HepG2 (cell line): ENCODE results near the gene YPEL3. TPM values are rescaled to one million over a fixed set of nuclear protein-coding genes. Genes with fewer than 3 reads are reported as not detected.
A peak's percentile ranks its signal among the peaks of the same experiment; 100 is the strongest.

Experiments used
- CBFB ChIP-seq: sonication (generic); formaldehyde crosslinking; IDR thresholded peaks from 2 replicates; pipeline ENCODE4 v1.4.0; 2020; ENCODE audit warnings: missing genetic modification reagents
- DPF2 ChIP-seq: sonication (generic); formaldehyde crosslinking; IDR thresholded peaks from 2 replicates; pipeline ENCODE4 v1.4.0; 2020; ENCODE audit warnings: mild to moderate bottlenecking, low read depth, missing genetic modification reagents, borderline replicate concordance
- FIP1L1 ChIP-seq: fragments of 200-400 bp; formaldehyde crosslinking; IDR thresholded peaks from 2 replicates; pipeline ENCODE4 v1.6.1; 2018; ENCODE audit warnings: low read depth, mild to moderate bottlenecking, low read length, moderate library complexity, borderline replicate concordance; ENCODE audit not compliant: insufficient read depth
- FOXP1 ChIP-seq, 2 experiments: fragments of 450-650 bp in 1 of 2; IDR thresholded peaks; 2 replicates each; pipeline ENCODE4 v1.6.1; 2017 to 2018; ENCODE audit warnings: antibody characterized with exemption in 1 of 2
- HMG20B ChIP-seq: conservative IDR thresholded peaks from 2 replicates; pipeline ENCODE4 v1.6.1; 2016; ENCODE audit warnings: missing genetic modification reagents, missing compliant biosample characterization
- MBNL3 ChIP-seq: fragments of 250-450 bp; sonication (Bioruptor Pico); conservative IDR thresholded peaks from 2 replicates; pipeline ENCODE4 v1.8.0; 2022; ENCODE audit warnings: mild to moderate bottlenecking, inconsistent platforms
- MIER2 ChIP-seq: IDR thresholded peaks from 2 replicates; pipeline ENCODE4 v1.6.1; 2016; ENCODE audit warnings: missing biosample characterization, missing genetic modification reagents
- NFE2 ChIP-seq: sonication (generic); formaldehyde crosslinking; IDR thresholded peaks from 2 replicates; pipeline ENCODE4 v1.4.0; 2020; ENCODE audit warnings: missing genetic modification reagents
- ZNF564 ChIP-seq: sonication (generic); formaldehyde crosslinking; IDR thresholded peaks from 2 replicates; pipeline ENCODE4 v1.8.1; 2023; ENCODE audit warnings: mild to moderate bottlenecking, missing genetic modification reagents
- polyA plus RNA-seq, 8 experiments: library from polyadenylated mRNA; depleted of rRNA in 3 of 8; stranded (reverse) in 7 of 8; unstranded in 1 of 8; fragments of >200 nt; fragmentation: Illumina TruSeq in 4 of 8; extraction: Trizol in 4 of 8; gene quantifications; 2 replicates each; pipeline versions ENCODE4 v1.2.1 to v1.2.3, GENCODE V29; 2011 to 2016; ENCODE audit warnings: low read depth in 4 of 8, missing spikeins in 1 of 8, mixed read lengths in 1 of 8; ENCODE audit not compliant: insufficient read depth in 1 of 8
- total RNA-seq, 5 experiments: library from RNA; depleted of rRNA; stranded (reverse); fragments of >200 nt; fragmentation: Illumina TruSeq; extraction: Trizol; gene quantifications; 2 replicates each; pipeline ENCODE4 v1.2.3, GENCODE V29; 2016; ENCODE audit warnings: low read depth in 1 of 5
- TF ChIP-seq, protein P1 (sequence below), 2 experiments: fragments of 450-650 bp in 1 of 2; sonication (generic) in 1 of 2; formaldehyde crosslinking in 1 of 2; IDR thresholded peaks; 2 replicates each; pipeline versions ENCODE4 v1.6.1 to v1.8.0; 2016 to 2022; ENCODE audit warnings: antibody characterized with exemption in 1 of 2, mild to moderate bottlenecking in 1 of 2, missing genetic modification reagents in 1 of 2
- TF ChIP-seq, protein P2 (sequence below): sonication (generic); formaldehyde crosslinking; IDR thresholded peaks from 2 replicates; pipeline ENCODE4 v1.4.0; 2020; ENCODE audit warnings: mild to moderate bottlenecking, missing genetic modification reagents, borderline replicate concordance
- TF ChIP-seq, protein P3 (sequence below): sonication (generic); formaldehyde crosslinking; IDR thresholded peaks from 2 replicates; pipeline ENCODE4 v1.5.1; 2020; ENCODE audit warnings: mild to moderate bottlenecking, missing genetic modification reagents, moderate library complexity

YPEL3 gene
- total and polyA plus RNA-seq, 2 of the 13 experiments (the other 11 are each of a cell fraction or from before 2014, with no cell fraction given), result 5.4 to 47.0 TPM

DNA sequence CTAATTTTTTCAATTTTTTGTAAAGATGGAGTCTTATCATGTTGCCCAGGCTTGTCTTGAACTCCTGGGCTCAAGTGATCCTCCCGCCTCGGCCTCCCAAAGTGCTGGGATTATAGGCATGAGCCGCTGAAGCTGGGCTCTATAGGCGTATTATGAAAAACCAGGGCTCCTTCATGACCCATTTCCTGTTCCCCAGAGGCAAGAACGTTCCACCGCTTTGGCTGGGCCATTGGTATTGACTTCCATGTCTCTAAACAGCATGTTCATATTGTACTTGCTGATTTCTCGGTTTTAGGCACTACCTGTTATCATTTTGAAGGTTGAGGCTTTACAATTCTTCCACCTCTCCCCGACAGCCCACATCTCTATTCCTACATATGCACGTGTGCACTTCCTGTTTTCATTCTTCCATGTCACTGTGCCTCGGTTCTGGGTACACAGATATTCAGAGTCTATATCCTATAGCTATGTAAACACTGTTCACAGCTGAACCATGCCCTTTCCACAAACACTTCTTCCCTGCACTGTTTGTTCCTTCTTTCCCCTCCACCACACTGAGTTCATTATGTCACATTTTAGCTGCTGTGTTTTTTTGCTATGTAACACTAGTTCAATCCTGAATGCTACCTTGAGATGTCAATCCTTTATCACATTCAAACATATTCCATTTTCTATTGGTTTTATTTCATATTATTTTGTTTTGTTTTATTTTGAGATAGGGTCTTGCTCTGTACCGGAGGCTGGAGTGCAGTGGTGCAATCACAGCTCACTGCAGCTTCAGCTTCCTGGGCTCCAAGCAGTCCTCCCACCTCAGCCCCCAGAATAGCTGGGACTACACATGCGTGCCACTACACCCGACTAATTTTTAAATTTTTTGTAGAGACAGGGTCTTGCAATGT is 43.8 kb upstream of the YPEL3 start (continued):
- TF ChIP-seq, protein P1, sequence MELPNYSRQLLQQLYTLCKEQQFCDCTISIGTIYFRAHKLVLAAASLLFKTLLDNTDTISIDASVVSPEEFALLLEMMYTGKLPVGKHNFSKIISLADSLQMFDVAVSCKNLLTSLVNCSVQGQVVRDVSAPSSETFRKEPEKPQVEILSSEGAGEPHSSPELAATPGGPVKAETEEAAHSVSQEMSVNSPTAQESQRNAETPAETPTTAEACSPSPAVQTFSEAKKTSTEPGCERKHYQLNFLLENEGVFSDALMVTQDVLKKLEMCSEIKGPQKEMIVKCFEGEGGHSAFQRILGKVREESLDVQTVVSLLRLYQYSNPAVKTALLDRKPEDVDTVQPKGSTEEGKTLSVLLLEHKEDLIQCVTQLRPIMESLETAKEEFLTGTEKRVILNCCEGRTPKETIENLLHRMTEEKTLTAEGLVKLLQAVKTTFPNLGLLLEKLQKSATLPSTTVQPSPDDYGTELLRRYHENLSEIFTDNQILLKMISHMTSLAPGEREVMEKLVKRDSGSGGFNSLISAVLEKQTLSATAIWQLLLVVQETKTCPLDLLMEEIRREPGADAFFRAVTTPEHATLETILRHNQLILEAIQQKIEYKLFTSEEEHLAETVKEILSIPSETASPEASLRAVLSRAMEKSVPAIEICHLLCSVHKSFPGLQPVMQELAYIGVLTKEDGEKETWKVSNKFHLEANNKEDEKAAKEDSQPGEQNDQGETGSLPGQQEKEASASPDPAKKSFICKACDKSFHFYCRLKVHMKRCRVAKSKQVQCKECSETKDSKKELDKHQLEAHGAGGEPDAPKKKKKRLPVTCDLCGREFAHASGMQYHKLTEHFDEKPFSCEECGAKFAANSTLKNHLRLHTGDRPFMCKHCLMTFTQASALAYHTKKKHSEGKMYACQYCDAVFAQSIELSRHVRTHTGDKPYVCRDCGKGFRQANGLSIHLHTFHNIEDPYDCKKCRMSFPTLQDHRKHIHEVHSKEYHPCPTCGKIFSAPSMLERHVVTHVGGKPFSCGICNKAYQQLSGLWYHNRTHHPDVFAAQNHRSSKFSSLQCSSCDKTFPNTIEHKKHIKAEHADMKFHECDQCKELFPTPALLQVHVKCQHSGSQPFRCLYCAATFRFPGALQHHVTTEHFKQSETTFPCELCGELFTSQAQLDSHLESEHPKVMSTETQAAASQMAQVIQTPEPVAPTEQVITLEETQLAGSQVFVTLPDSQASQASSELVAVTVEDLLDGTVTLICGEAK (IDR thresholded peaks at IDR 0.05), result no peak
- TF ChIP-seq, protein P1 (CRISPR knock-in tag; IDR thresholded peaks at IDR 0.05), result 0 out of 2 replicates have a peak, but pooled peaks have one; percentile 21
- TF ChIP-seq, protein P2, sequence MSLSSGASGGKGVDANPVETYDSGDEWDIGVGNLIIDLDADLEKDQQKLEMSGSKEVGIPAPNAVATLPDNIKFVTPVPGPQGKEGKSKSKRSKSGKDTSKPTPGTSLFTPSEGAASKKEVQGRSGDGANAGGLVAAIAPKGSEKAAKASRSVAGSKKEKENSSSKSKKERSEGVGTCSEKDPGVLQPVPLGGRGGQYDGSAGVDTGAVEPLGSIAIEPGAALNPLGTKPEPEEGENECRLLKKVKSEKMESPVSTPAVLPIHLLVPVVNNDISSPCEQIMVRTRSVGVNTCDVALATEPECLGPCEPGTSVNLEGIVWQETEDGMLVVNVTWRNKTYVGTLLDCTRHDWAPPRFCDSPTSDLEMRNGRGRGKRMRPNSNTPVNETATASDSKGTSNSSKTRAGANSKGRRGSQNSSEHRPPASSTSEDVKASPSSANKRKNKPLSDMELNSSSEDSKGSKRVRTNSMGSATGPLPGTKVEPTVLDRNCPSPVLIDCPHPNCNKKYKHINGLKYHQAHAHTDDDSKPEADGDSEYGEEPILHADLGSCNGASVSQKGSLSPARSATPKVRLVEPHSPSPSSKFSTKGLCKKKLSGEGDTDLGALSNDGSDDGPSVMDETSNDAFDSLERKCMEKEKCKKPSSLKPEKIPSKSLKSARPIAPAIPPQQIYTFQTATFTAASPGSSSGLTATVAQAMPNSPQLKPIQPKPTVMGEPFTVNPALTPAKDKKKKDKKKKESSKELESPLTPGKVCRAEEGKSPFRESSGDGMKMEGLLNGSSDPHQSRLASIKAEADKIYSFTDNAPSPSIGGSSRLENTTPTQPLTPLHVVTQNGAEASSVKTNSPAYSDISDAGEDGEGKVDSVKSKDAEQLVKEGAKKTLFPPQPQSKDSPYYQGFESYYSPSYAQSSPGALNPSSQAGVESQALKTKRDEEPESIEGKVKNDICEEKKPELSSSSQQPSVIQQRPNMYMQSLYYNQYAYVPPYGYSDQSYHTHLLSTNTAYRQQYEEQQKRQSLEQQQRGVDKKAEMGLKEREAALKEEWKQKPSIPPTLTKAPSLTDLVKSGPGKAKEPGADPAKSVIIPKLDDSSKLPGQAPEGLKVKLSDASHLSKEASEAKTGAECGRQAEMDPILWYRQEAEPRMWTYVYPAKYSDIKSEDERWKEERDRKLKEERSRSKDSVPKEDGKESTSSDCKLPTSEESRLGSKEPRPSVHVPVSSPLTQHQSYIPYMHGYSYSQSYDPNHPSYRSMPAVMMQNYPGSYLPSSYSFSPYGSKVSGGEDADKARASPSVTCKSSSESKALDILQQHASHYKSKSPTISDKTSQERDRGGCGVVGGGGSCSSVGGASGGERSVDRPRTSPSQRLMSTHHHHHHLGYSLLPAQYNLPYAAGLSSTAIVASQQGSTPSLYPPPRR (CRISPR knock-in tag), result peak; percentile 87
- TF ChIP-seq NFE2 (no peak), ZNF564 (CRISPR knock-in tag) (no peak), FOXP1 (IDR thresholded peaks at IDR 0.05) (peak; percentile 98), FOXP1 (CRISPR knock-in tag; IDR thresholded peaks at IDR 0.05) (peak; percentile 99), FIP1L1 (no peak), MBNL3 (CRISPR knock-in tag) (no peak), MIER2 (CRISPR knock-in tag) (peak; percentile 61; the same call in 1 of the 2 replicates), CBFB (CRISPR knock-in tag) (no peak), DPF2 (CRISPR knock-in tag) (peak; percentile 97), HMG20B (CRISPR knock-in tag) (peak; percentile 85; the same call in 1 of the 2 replicates)
- TF ChIP-seq, protein P3, sequence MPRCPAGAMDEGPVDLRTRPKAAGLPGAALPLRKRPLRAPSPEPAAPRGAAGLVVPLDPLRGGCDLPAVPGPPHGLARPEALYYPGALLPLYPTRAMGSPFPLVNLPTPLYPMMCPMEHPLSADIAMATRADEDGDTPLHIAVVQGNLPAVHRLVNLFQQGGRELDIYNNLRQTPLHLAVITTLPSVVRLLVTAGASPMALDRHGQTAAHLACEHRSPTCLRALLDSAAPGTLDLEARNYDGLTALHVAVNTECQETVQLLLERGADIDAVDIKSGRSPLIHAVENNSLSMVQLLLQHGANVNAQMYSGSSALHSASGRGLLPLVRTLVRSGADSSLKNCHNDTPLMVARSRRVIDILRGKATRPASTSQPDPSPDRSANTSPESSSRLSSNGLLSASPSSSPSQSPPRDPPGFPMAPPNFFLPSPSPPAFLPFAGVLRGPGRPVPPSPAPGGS, result no peak
